HepG2 (cell line): ENCODE measurements around the gene MISP3. TPM values are rescaled to one million over a fixed set of nuclear protein-coding genes. Genes with fewer than 3 reads are reported as not detected.

Experiments
- ATF2 ChIP-seq: sonication (generic); formaldehyde crosslinking; IDR thresholded peaks from 2 replicates; pipeline ENCODE4 v1.4.0; 2020; ENCODE audit warnings: missing genetic modification reagents
- ETV6 ChIP-seq: sonication (generic); formaldehyde crosslinking; conservative IDR thresholded peaks from 2 replicates; pipeline ENCODE4 v1.4.0; 2020; ENCODE audit warnings: missing genetic modification reagents
- GRHL1 ChIP-seq: sonication (generic); formaldehyde crosslinking; conservative IDR thresholded peaks from 2 replicates; pipeline ENCODE4 v1.8.0; 2022; ENCODE audit warnings: missing genetic modification reagents
- MAZ ChIP-seq, 2 experiments: sonication (generic) in 1 of 2; formaldehyde crosslinking in 1 of 2; IDR thresholded peaks; 2 replicates each; pipeline versions ENCODE4 v1.5.0 to v1.6.1; 2012 to 2020; ENCODE audit warnings: low read depth in 2 of 2, mild to moderate bottlenecking in 2 of 2, borderline replicate concordance in 1 of 2, improper control_type of control experiment in 1 of 2, low read length in 1 of 2, missing genetic modification reagents in 1 of 2, moderate library complexity in 1 of 2
- MIXL1 ChIP-seq: IDR thresholded peaks from 2 replicates; pipeline ENCODE4 v1.6.1; 2016
- SMARCC2 ChIP-seq: fragments of 450-650 bp; IDR thresholded peaks from 2 replicates; pipeline ENCODE4 v1.6.1; 2017; ENCODE audit warnings: antibody characterized with exemption, mild to moderate bottlenecking
- SP4 ChIP-seq: sonication (generic); formaldehyde crosslinking; IDR thresholded peaks from 2 replicates; pipeline ENCODE4 v1.8.1; 2023; ENCODE audit warnings: mild to moderate bottlenecking, missing genetic modification reagents
- ZHX2 ChIP-seq, 2 experiments: sonication (generic) in 1 of 2; formaldehyde crosslinking in 1 of 2; IDR thresholded peaks; 2 replicates each; pipeline versions ENCODE4 v1.6.1 to v1.9.0; 2014 to 2022; ENCODE audit warnings: antibody characterized with exemption in 1 of 2, borderline replicate concordance in 1 of 2, inconsistent platforms in 1 of 2, low read depth in 1 of 2, missing genetic modification reagents in 1 of 2
- ZNF260 ChIP-seq: sonication (generic); formaldehyde crosslinking; IDR thresholded peaks from 2 replicates; pipeline ENCODE4 v1.4.0; 2020; ENCODE audit warnings: missing genetic modification reagents, low read depth, mild to moderate bottlenecking, borderline replicate concordance
- ZNF362 ChIP-seq: sonication (generic); formaldehyde crosslinking; IDR thresholded peaks from 2 replicates; pipeline ENCODE4 v1.4.0; 2020; ENCODE audit warnings: missing genetic modification reagents, mild to moderate bottlenecking, borderline replicate concordance
- ZNF383 ChIP-seq: sonication (generic); formaldehyde crosslinking; IDR thresholded peaks from 2 replicates; pipeline ENCODE4 v1.4.0; 2020; ENCODE audit warnings: missing genetic modification reagents, mild to moderate bottlenecking, borderline replicate concordance
- ZNF451 ChIP-seq: sonication (generic); formaldehyde crosslinking; IDR thresholded peaks from 2 replicates; pipeline ENCODE4 v1.5.0; 2020; ENCODE audit warnings: mild to moderate bottlenecking, missing genetic modification reagents
- ZNF597 ChIP-seq: sonication (generic); formaldehyde crosslinking; IDR thresholded peaks from 2 replicates; pipeline ENCODE4 v1.5.0; 2020; ENCODE audit warnings: missing genetic modification reagents
- ZNF709 ChIP-seq: sonication (generic); formaldehyde crosslinking; IDR thresholded peaks from 2 replicates; pipeline ENCODE4 v1.5.0; 2020; ENCODE audit warnings: mild to moderate bottlenecking, missing genetic modification reagents
- polyA plus RNA-seq, 8 experiments: library from polyadenylated mRNA; depleted of rRNA in 3 of 8; stranded (reverse) in 7 of 8; unstranded in 1 of 8; fragments of >200 nt; fragmentation: Illumina TruSeq in 4 of 8; extraction: Trizol in 4 of 8; gene quantifications; 2 replicates each; pipeline versions ENCODE4 v1.2.1 to v1.2.3, GENCODE V29; 2011 to 2016; ENCODE audit warnings: low read depth in 4 of 8, missing spikeins in 1 of 8, mixed read lengths in 1 of 8; ENCODE audit not compliant: insufficient read depth in 1 of 8
- total RNA-seq, 5 experiments: library from RNA; depleted of rRNA; stranded (reverse); fragments of >200 nt; fragmentation: Illumina TruSeq; extraction: Trizol; gene quantifications; 2 replicates each; pipeline ENCODE4 v1.2.3, GENCODE V29; 2016; ENCODE audit warnings: low read depth in 1 of 5

The MISP3 gene
- total and polyA plus RNA-seq, 2 of the 13 experiments (the other 11 are each of a cell fraction or from before 2014, with no cell fraction given) = 2.5 to 5.4 TPM

GRCh38 chr19:14081797-14082674 lies 9.4 kb downstream of the MISP3 start (continued):
- no peak for TF ChIP-seq ZNF709 (CRISPR knock-in tag)
- no peak for TF ChIP-seq MIXL1 (CRISPR knock-in tag)
- TF ChIP-seq SMARCC2 = no peak
- no peak for TF ChIP-seq SP4 (CRISPR knock-in tag)
- TF ChIP-seq GRHL1 (CRISPR knock-in tag) = no peak
- TF ChIP-seq ZNF260 = no peak
- no peak for TF ChIP-seq ETV6 (CRISPR knock-in tag)
- TF ChIP-seq ZNF451 (CRISPR knock-in tag) = no peak
- no peak for TF ChIP-seq ZNF383 (CRISPR knock-in tag)
- TF ChIP-seq ATF2 (CRISPR knock-in tag) = no peak
- TF ChIP-seq ZNF362 (CRISPR knock-in tag) = no peak
- no peak for TF ChIP-seq MAZ (IDR thresholded peaks at IDR 0.05; ENCODE audit: borderline replicate concordance, low read depth, low read length)
- no peak for TF ChIP-seq MAZ (CRISPR knock-in tag; IDR thresholded peaks at IDR 0.05; ENCODE audit: low read depth)
- no peak for TF ChIP-seq ZNF597
- TF ChIP-seq ZHX2 (IDR thresholded peaks at IDR 0.05; ENCODE audit: low read depth) = no peak
- no peak for TF ChIP-seq ZHX2 (CRISPR knock-in tag; IDR thresholded peaks at IDR 0.05; ENCODE audit: borderline replicate concordance)
